Measurements from ENCODE around the gene CD4.

Gene CD4

DNA sequence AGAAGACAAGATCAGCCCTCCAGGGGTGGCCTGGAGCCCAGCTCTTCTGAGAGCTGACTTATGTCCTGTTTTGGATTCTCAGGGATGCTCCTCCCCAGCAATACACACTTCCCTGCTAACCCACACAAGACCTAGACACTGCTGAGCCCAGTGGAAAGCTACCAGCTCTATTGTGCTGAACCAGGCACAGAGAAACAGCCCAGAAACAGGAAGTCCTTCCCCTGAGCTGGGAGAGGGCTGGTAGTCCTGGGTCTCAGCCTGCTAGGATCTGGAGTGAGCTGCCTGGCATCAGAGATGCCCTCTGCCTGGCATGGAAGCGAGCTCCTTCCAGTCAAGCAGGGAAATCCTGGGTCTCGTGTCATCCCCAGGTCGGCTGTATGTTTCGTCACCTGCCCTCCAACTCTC is 18.2 kb upstream of the CD4 start:
- no peak overlapping the region for H3K9ac ChIP-seq (ENCODE audit: low read depth in 1 of 2, low read length in 2 of 2)
- peaks cover 28% of the 10 kb centered on the region in 2 donors for H3K4me1 ChIP-seq (ENCODE audit: control insufficient read depth in 1 of 2, insufficient read depth in 2 of 2, low read length in 2 of 2)
- H3K27ac ChIP-seq (ENCODE audit: low read depth, low read length): no peak overlapping the region
- no peaks in the 10 kb centered on the region for H3K9me3 ChIP-seq (ENCODE audit: control insufficient read depth in 1 of 2, low read length in 2 of 2)
- H3K4me3 ChIP-seq (ENCODE audit: low read depth in 1 of 2, low read length in 2 of 2): peak overlapping the region in 1 of 2 donors; percentile 3
- H3K27me3 ChIP-seq (ENCODE audit: control insufficient read depth in 1 of 2, insufficient read depth in 2 of 2, low read length in 2 of 2): peaks cover 9 to 16% of the 10 kb centered on the region in 2 donors
- H3K36me3 ChIP-seq (ENCODE audit: control insufficient read depth in 1 of 2, insufficient read depth in 2 of 2, low read length in 2 of 2): peaks cover 0 to 6% of the 10 kb centered on the region in 2 donors

DNA sequence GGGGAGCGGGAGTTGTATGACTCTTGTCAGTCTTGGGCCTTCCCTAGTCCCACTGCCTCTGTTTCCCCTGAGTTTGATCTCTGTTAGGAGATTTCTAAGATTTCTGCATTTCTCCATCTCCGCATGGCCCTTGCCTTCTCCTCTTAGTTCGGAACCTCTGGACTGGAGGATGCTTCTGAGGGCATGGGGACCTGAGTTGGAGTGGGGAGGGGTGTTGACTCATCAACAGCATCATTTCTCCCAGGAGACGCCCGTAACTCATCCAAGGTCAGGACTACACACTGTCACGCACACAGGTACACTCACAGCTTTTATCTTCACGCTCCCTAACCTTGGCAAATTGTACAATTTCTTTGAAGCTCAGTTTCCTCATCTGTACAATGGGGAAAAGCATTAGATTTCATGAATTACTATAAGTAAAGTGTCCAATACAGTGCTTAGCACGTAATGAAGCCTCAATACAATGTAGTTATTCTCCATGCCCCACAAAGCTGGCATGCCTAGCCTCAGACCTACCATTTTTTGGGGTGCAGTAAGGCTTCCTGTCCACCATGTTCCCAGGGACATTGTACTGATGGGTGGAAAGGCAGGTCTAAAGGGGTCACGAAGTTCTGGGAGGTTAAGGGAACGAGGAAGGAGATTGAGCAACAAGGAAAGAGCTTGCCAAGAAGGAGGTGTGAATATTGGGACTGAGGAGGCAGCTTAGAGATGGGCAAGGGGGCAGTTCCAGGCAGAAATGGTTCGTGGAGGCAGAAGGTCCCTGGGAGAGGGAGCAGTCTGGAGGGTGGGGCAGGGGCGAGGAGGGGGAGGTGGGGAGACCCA is 17.6 kb upstream of the CD4 start:
- no peaks in the 10 kb centered on the region for H3K9me3 ChIP-seq (ENCODE audit: control insufficient read depth in 1 of 2, low read length in 2 of 2)
- no peak overlapping the region for H3K27ac ChIP-seq (ENCODE audit: low read depth, low read length)
- no peak overlapping the region for H3K4me3 ChIP-seq (ENCODE audit: low read depth in 1 of 2, low read length in 2 of 2)
- H3K27me3 ChIP-seq (ENCODE audit: control insufficient read depth in 1 of 2, insufficient read depth in 2 of 2, low read length in 2 of 2): peaks cover 9 to 16% of the 10 kb centered on the region in 2 donors
- H3K9ac ChIP-seq (ENCODE audit: low read depth in 1 of 2, low read length in 2 of 2): peak overlapping the region in 1 of 2 donors; percentile 18
- H3K36me3 ChIP-seq (ENCODE audit: control insufficient read depth in 1 of 2, insufficient read depth in 2 of 2, low read length in 2 of 2): peaks cover 0 to 6% of the 10 kb centered on the region in 2 donors
- peaks cover 28% of the 10 kb centered on the region in 2 donors for H3K4me1 ChIP-seq (ENCODE audit: control insufficient read depth in 1 of 2, insufficient read depth in 2 of 2, low read length in 2 of 2)

DNA sequence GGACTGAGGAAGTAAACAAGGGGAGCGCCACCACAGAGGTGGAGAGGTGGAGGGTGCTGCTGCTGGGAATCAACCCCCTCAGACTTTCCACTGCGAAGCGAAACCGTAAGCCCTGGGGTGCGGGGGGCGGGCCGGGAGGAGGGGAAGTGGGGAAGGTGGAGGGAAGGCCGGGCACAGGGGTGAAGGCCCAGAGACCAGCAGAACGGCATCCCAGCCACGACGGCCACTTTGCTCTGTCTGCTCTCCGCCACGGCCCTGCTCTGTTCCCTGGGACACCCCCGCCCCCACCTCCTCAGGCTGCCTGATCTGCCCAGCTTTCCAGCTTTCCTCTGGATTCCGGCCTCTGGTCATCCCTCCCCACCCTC is 17.0 kb upstream of the CD4 start, which contains the start of gene LAG3:
Gene LAG3 (plus strand): TSS at position 190 of the 365 bp plus-strand sequence. CDS start 333 bp downstream, outside the sequence.
- peaks cover 9 to 16% of the 10 kb centered on the region in 2 donors for H3K27me3 ChIP-seq (ENCODE audit: control insufficient read depth in 1 of 2, insufficient read depth in 2 of 2, low read length in 2 of 2)
- H3K27ac ChIP-seq (ENCODE audit: low read depth, low read length): no peak within 1 kb of the TSS
- no peaks in the 10 kb centered on the region for H3K9me3 ChIP-seq (ENCODE audit: control insufficient read depth in 1 of 2, low read length in 2 of 2)
- H3K4me3 ChIP-seq (ENCODE audit: low read depth in 1 of 2, low read length in 2 of 2): peak within 1 kb of the TSS; percentile 6 to 51
- H3K4me1 ChIP-seq (ENCODE audit: control insufficient read depth in 1 of 2, insufficient read depth in 2 of 2, low read length in 2 of 2): peaks cover 28% of the 10 kb centered on the region in 2 donors
- peak within 1 kb of the TSS in 1 of 2 donors; percentile 51 for H3K9ac ChIP-seq (ENCODE audit: low read depth in 1 of 2, low read length in 2 of 2)
- peaks cover 0 to 6% of the 10 kb centered on the region in 2 donors for H3K36me3 ChIP-seq (ENCODE audit: control insufficient read depth in 1 of 2, insufficient read depth in 2 of 2, low read length in 2 of 2)

DNA sequence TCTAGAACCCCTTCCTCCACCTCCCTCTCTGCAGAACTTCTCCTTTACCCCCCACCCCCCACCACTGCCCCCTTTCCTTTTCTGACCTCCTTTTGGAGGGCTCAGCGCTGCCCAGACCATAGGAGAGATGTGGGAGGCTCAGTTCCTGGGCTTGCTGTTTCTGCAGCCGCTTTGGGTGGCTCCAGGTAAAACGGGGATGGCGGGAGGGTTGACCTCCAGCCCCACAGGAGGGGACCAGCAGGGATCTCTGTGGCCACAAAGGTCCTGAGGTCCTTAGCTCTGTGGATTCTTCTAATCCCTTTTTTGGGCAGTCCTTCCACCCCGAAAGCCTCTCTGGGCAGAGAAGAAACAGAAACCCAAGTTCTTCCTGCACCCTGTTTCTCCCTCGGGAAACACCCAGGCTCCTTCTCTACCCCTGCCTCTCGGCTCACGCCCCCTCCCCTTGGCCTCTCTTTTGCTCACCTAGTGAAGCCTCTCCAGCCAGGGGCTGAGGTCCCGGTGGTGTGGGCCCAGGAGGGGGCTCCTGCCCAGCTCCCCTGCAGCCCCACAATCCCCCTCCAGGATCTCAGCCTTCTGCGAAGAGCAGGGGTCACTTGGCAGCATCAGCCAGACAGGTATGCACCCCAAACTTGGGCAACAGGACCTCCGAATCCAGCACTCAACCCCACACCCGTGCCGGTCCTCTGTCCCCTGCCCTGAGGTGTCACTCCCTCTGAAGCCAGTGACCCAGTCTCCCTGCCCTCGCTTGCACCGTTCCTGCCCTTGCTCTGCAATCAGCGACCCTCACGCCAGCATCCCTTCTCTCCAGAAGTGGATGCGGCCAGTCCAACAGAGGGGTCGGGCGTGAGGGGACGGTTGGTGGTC is 16.4 kb upstream of the CD4 start:
- peaks cover 9 to 16% of the 10 kb centered on the region in 2 donors for H3K27me3 ChIP-seq (ENCODE audit: control insufficient read depth in 1 of 2, insufficient read depth in 2 of 2, low read length in 2 of 2)
- H3K36me3 ChIP-seq (ENCODE audit: control insufficient read depth in 1 of 2, insufficient read depth in 2 of 2, low read length in 2 of 2): peaks cover 0 to 6% of the 10 kb centered on the region in 2 donors
- peak overlapping the region; percentile 6 to 51 for H3K4me3 ChIP-seq (ENCODE audit: low read depth in 1 of 2, low read length in 2 of 2)
- H3K27ac ChIP-seq (ENCODE audit: low read depth, low read length): no peak overlapping the region
- no peaks in the 10 kb centered on the region for H3K9me3 ChIP-seq (ENCODE audit: control insufficient read depth in 1 of 2, low read length in 2 of 2)
- peak overlapping the region in 1 of 2 donors; percentile 51 for H3K9ac ChIP-seq (ENCODE audit: low read depth in 1 of 2, low read length in 2 of 2)
- peaks cover 22 to 23% of the 10 kb centered on the region in 2 donors for H3K4me1 ChIP-seq (ENCODE audit: control insufficient read depth in 1 of 2, insufficient read depth in 2 of 2, low read length in 2 of 2)

DNA sequence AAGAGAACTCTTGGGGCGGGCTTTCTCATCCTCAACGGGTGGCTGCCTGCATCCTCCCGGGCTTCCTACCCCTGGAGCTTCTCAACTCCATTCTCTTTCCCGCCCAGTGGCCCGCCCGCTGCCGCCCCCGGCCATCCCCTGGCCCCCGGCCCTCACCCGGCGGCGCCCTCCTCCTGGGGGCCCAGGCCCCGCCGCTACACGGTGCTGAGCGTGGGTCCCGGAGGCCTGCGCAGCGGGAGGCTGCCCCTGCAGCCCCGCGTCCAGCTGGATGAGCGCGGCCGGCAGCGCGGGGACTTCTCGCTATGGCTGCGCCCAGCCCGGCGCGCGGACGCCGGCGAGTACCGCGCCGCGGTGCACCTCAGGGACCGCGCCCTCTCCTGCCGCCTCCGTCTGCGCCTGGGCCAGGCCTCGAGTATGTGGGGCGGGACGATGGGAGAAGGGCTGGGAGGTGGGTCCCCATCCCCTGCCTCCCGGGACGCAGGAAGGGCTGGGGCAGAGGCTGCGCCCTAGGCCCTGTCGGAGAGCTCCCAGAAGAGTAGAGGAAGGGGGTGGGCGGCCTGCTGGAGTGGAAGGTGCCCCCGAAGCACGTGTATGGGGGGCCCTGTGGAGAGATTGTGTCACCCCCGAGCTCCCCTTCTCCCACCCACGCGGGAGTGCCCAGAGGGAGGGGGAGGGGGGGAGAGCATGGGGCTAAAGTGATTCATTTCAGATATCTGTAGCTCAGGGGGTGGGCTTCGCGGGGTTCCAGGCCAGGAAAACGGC is 15.6 kb upstream of the CD4 start:
- Histone ChIP-seq H3K9ac (ENCODE audit: low read depth in 1 of 2, low read length in 2 of 2) (peak overlapping the region; percentile 38 to 40), H3K4me3 (ENCODE audit: low read depth in 1 of 2, low read length in 2 of 2) (peak overlapping the region; percentile 15 to 51), H3K4me1 (ENCODE audit: control insufficient read depth in 1 of 2, insufficient read depth in 2 of 2, low read length in 2 of 2) (peaks cover 22 to 23% of the 10 kb centered on the region in 2 donors), H3K27ac (ENCODE audit: low read depth, low read length) (no peak overlapping the region), H3K27me3 (ENCODE audit: control insufficient read depth in 1 of 2, insufficient read depth in 2 of 2, low read length in 2 of 2) (peaks cover 9 to 16% of the 10 kb centered on the region in 2 donors), H3K36me3 (ENCODE audit: control insufficient read depth in 1 of 2, insufficient read depth in 2 of 2, low read length in 2 of 2) (peaks cover 0 to 6% of the 10 kb centered on the region in 2 donors), H3K9me3 (ENCODE audit: control insufficient read depth in 1 of 2, low read length in 2 of 2) (no peaks in the 10 kb centered on the region)

DNA sequence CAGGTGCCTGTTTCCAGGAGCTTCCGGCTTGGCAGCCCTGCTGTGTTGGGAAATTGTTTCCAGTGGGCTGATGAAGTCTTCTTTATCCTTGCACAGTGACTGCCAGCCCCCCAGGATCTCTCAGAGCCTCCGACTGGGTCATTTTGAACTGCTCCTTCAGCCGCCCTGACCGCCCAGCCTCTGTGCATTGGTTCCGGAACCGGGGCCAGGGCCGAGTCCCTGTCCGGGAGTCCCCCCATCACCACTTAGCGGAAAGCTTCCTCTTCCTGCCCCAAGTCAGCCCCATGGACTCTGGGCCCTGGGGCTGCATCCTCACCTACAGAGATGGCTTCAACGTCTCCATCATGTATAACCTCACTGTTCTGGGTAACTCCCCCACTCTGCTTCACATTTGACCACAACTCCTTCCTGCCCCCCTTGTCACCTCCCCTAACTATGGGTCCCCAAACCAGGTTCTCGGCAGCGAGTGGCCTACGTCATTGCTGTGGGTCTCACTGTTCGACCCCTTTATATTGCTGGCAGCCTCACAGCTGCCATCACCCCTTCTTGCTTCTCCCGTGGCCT is 14.7 kb upstream of the CD4 start:
- no peak overlapping the region for H3K27ac ChIP-seq (ENCODE audit: low read depth, low read length)

DNA sequence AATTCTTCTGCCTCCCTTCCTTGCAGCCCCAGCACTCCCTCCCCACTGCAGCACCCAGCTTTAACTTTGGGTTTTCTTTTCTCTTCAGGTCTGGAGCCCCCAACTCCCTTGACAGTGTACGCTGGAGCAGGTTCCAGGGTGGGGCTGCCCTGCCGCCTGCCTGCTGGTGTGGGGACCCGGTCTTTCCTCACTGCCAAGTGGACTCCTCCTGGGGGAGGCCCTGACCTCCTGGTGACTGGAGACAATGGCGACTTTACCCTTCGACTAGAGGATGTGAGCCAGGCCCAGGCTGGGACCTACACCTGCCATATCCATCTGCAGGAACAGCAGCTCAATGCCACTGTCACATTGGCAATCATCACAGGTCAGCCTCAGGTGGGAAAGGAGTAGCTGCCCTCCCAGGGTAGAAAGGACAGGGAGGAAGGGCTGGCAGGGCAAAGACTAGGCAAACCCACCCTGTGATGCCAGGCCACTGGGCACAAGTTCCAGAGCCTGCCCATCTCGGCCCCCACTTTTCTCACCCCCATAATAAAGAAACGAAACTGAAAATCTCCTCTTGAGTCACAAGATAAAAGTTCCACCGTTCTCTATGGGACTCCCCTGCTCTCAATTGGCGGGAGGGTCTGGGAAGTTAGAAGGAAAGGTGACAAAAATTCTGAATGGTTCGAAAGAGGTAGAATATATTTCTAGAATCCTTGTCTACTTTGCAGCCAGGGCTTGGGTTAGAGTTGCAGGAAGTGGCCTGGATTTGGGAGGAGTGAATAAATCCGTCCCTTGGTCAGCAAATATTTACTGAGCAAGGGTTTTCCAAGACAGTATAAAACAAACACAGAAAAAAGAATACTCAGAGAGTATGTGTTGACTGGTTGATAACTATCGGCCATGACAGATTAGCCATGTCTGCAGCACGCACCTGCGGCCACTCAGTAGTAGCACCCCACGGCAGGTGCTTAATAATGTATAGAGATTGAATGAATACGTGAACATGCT is 13.8 kb upstream of the CD4 start:
- H3K4me1 ChIP-seq (ENCODE audit: control insufficient read depth in 1 of 2, insufficient read depth in 2 of 2, low read length in 2 of 2): peaks cover 28 to 30% of the 10 kb centered on the region in 2 donors
- H3K9me3 ChIP-seq (ENCODE audit: control insufficient read depth in 1 of 2, low read length in 2 of 2): no peaks in the 10 kb centered on the region
- H3K36me3 ChIP-seq (ENCODE audit: control insufficient read depth in 1 of 2, insufficient read depth in 2 of 2, low read length in 2 of 2): peaks cover 0 to 3% of the 10 kb centered on the region in 2 donors
- no peak overlapping the region for H3K4me3 ChIP-seq (ENCODE audit: low read depth in 1 of 2, low read length in 2 of 2)
- no peak overlapping the region for H3K27ac ChIP-seq (ENCODE audit: low read depth, low read length)
- H3K27me3 ChIP-seq (ENCODE audit: control insufficient read depth in 1 of 2, insufficient read depth in 2 of 2, low read length in 2 of 2): peaks cover 9 to 16% of the 10 kb centered on the region in 2 donors
- peak overlapping the region in 1 of 2 donors; percentile 5 for H3K9ac ChIP-seq (ENCODE audit: low read depth in 1 of 2, low read length in 2 of 2)

More for the DNA sequence above, 14.7 kb upstream of the CD4 start:
- Histone ChIP-seq H3K36me3 (ENCODE audit: control insufficient read depth in 1 of 2, insufficient read depth in 2 of 2, low read length in 2 of 2) (peaks cover 0 to 3% of the 10 kb centered on the region in 2 donors), H3K9ac (ENCODE audit: low read depth in 1 of 2, low read length in 2 of 2) (peak overlapping the region in 1 of 2 donors; percentile 40), H3K4me1 (ENCODE audit: control insufficient read depth in 1 of 2, insufficient read depth in 2 of 2, low read length in 2 of 2) (peaks cover 23 to 26% of the 10 kb centered on the region in 2 donors), H3K4me3 (ENCODE audit: low read depth in 1 of 2, low read length in 2 of 2) (peak overlapping the region; percentile 15 to 36), H3K9me3 (ENCODE audit: control insufficient read depth in 1 of 2, low read length in 2 of 2) (no peaks in the 10 kb centered on the region), H3K27me3 (ENCODE audit: control insufficient read depth in 1 of 2, insufficient read depth in 2 of 2, low read length in 2 of 2) (peaks cover 9 to 16% of the 10 kb centered on the region in 2 donors)

DNA sequence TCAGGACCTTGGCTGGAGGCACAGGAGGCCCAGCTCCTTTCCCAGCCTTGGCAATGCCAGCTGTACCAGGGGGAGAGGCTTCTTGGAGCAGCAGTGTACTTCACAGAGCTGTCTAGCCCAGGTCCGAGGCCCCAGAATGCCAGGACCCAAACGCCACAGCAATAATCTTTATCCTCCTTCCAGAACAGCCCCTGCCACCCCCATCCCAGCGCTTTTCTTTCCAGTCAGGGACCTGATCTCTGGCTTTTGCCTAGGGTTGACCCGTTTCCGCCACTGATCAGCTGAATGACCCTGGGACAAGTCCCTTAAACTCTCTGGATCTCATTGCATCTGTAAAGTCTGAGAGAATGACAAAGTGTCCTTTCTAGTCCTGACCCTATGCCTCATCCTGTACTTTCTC is 11.9 kb upstream of the CD4 start:
- Histone ChIP-seq H3K9ac (ENCODE audit: low read depth in 1 of 2, low read length in 2 of 2) (no peak overlapping the region), H3K4me1 (ENCODE audit: control insufficient read depth in 1 of 2, insufficient read depth in 2 of 2, low read length in 2 of 2) (peaks cover 23% of the 10 kb centered on the region in 2 donors), H3K9me3 (ENCODE audit: control insufficient read depth in 1 of 2, low read length in 2 of 2) (no peaks in the 10 kb centered on the region), H3K27ac (ENCODE audit: low read depth, low read length) (no peak overlapping the region), H3K4me3 (ENCODE audit: low read depth in 1 of 2, low read length in 2 of 2) (no peak overlapping the region), H3K36me3 (ENCODE audit: control insufficient read depth in 1 of 2, insufficient read depth in 2 of 2, low read length in 2 of 2) (no peaks in the 10 kb centered on the region), H3K27me3 (ENCODE audit: control insufficient read depth in 1 of 2, insufficient read depth in 2 of 2, low read length in 2 of 2) (peaks cover 9 to 16% of the 10 kb centered on the region in 2 donors)

Data from duodenal mucosa (tissue), 2 donors.